Body of pancreas (tissue), 4 donors: Measurements from ENCODE around the gene LDLRAP1. TPM values are rescaled to one million over a fixed set of nuclear protein-coding genes. Genes with fewer than 3 reads are reported as not detected.

Source experiments
- ATAC-seq: fragments of 150-250 bp; one replicate; pipeline ENCODE4 v1.9.1; 2016
- DNase-seq, 4 donors: peaks; one replicate each; pipeline ENCODE4 v3.0.0-alpha.2; 2019
- H3K27ac ChIP-seq, 4 donors: fragments of 200-600 bp; sonication (generic); 1 replicate in 3 of 4; 2 replicates in 1 of 4; pipeline versions ENCODE4 v1.5.1 to v1.6.1; 2016 to 2019; ENCODE audit warnings: mild to moderate bottlenecking in 1 of 4, mixed read lengths in 1 of 4, moderate library complexity in 1 of 4
- H3K27me3 ChIP-seq, 2 donors: fragments of 200-600 bp; sonication (generic); one replicate each; pipeline ENCODE4 v1.6.0; 2016; ENCODE audit warnings: mild to moderate bottlenecking in 1 of 2
- H3K36me3 ChIP-seq, 2 donors: fragments of 200-600 bp; sonication (generic); replicated peaks in 1 of 2; 2 replicates each; pipeline ENCODE4 v1.5.1; 2016; ENCODE audit warnings: low read depth in 2 of 2; ENCODE audit not compliant: insufficient read depth in 1 of 2
- H3K4me1 ChIP-seq: fragments of 200-600 bp; sonication (generic); one replicate; pipeline ENCODE4 v1.6.0; 2016
- H3K4me3 ChIP-seq, 2 donors: fragments of 200-600 bp; sonication (generic); 1 replicate in 1 of 2; 2 replicates in 1 of 2; pipeline ENCODE4 v1.5.1; 2016 to 2019
- H3K9me3 ChIP-seq, 3 donors: fragments of 200-600 bp; sonication (generic); 1 replicate in 2 of 3; 2 replicates in 1 of 3; pipeline ENCODE4 v1.5.1; 2016
- CTCF ChIP-seq, 7 experiments: fragments of 450-650 bp in 4 of 7; fragments of 200-600 bp in 3 of 7; sonication (generic) in 3 of 7; IDR thresholded peaks; one replicate each; pipeline ENCODE4 v1.5.1; 2016 to 2019; ENCODE audit warnings: antibody characterized with exemption in 7 of 7
- POLR2A ChIP-seq, 3 donors: fragments of 450-650 bp; IDR thresholded peaks; one replicate each; pipeline ENCODE4 v1.6.1; 2016; ENCODE audit warnings: antibody characterized with exemption in 3 of 3, mild to moderate bottlenecking in 2 of 3
- WGBS, 2 donors: methylation state at CpG; one replicate each; pipeline ENCODE4 v1.1.5; 2017; 5-methylcytosine and 5-hydroxymethylcytosine counted together
- intact Hi-C: fragments of 100-400 bp; cut with DNase I; formaldehyde crosslinking; loops from one replicate; pipeline ENCODE4 v1.15.1; 2023
- total RNA-seq, 2 donors: library from RNA; depleted of rRNA; stranded (reverse); fragments of >200 nt; gene quantifications; one replicate each; pipeline ENCODE4 v1.1.0, GENCODE V29; 2016

Gene LDLRAP1
- total RNA-seq, 2 donors from 2014 or later = 20.8 to 23.7 TPM

- no peak for TF ChIP-seq POLR2A (IDR thresholded peaks at IDR 0.05)
- TF ChIP-seq CTCF (IDR thresholded peaks at IDR 0.05) = no peak
- peak overlapping the region in 2 of 4 donors; percentile 35 to 55 for H3K27ac ChIP-seq
- intact Hi-C loops = no loop called here
- H3K9me3 ChIP-seq = no peaks in the 10 kb centered on the region
- DNase-seq (peak in 3 of 4 donors; percentile 41 to 50 (median 48)), ATAC-seq (no peak)
- H3K4me1 ChIP-seq = peaks cover 62% of the 10 kb centered on the region
- no peaks in the 10 kb centered on the region for H3K36me3 ChIP-seq
- no peak overlapping the region for H3K4me3 ChIP-seq
- H3K27me3 ChIP-seq = no peaks in the 10 kb centered on the region
- 44 to 47% methylated on average over 3 of the region's 3 CpGs for WGBS, 2 donors
These were observed 7.4 kb downstream of the LDLRAP1 start for GRCh38 chr1:25550683-25551310.

- H3K36me3 ChIP-seq = no peaks in the 10 kb centered on the region
- no peaks in the 10 kb centered on the region for H3K27me3 ChIP-seq
- H3K4me3 ChIP-seq = no peak overlapping the region
- no peak for ATAC-seq
- DNase-seq = no peak
- peaks cover 43% of the 10 kb centered on the region for H3K4me1 ChIP-seq
- H3K9me3 ChIP-seq = no peaks in the 10 kb centered on the region
- TF ChIP-seq CTCF (IDR thresholded peaks at IDR 0.05) = no peak
- TF ChIP-seq POLR2A (IDR thresholded peaks at IDR 0.05) = no peak
- H3K27ac ChIP-seq = no peak overlapping the region
- 83 to 88% methylated on average over 10 to 11 of the region's 11 CpGs for WGBS, 2 donors
- intact Hi-C loops = no loop called here
These were observed 10.5 kb downstream of the LDLRAP1 start for GRCh38 chr1:25553749-25554429.

- no peak for DNase-seq
- no peak overlapping the region for H3K27ac ChIP-seq
These were observed 11.0 kb downstream of the LDLRAP1 start for GRCh38 chr1:25554430-25554780.

GRCh38 chr1:25554886-25555752, 11.7 kb downstream of the LDLRAP1 start:
- intact Hi-C loops = no loop called here
- H3K9me3 ChIP-seq = no peaks in the 10 kb centered on the region
- ATAC-seq (no peak), DNase-seq (no peak)
- H3K36me3 ChIP-seq = no peaks in the 10 kb centered on the region
- no peak overlapping the region for H3K4me3 ChIP-seq
- H3K27me3 ChIP-seq = no peaks in the 10 kb centered on the region
- peaks cover 31% of the 10 kb centered on the region for H3K4me1 ChIP-seq
- TF ChIP-seq CTCF (IDR thresholded peaks at IDR 0.05) (no peak), POLR2A (IDR thresholded peaks at IDR 0.05) (no peak)
- no peak overlapping the region for H3K27ac ChIP-seq
- WGBS, 2 donors = 92 to 95% methylated on average over 4 to 14 of the region's 14 CpGs

More at GRCh38 chr1:25554430-25554780, 11.0 kb downstream of the LDLRAP1 start:
- no peaks in the 10 kb centered on the region for H3K36me3 ChIP-seq
- no peak for ATAC-seq
- peaks cover 38% of the 10 kb centered on the region for H3K4me1 ChIP-seq
- TF ChIP-seq CTCF (IDR thresholded peaks at IDR 0.05) (no peak), POLR2A (IDR thresholded peaks at IDR 0.05) (no peak)
- intact Hi-C loops = no loop called here
- WGBS, 2 donors = 85 to 100% methylated on average over 1 to 3 of the region's 3 CpGs
- no peaks in the 10 kb centered on the region for H3K27me3 ChIP-seq
- no peaks in the 10 kb centered on the region for H3K9me3 ChIP-seq
- no peak overlapping the region for H3K4me3 ChIP-seq
